Body of pancreas (tissue), 4 donors: Measurements from ENCODE around the gene CARD6.

Experiments
- POLR2A ChIP-seq, 3 donors: fragments of 450-650 bp; IDR thresholded peaks; one replicate each; pipeline ENCODE4 v1.6.1; 2016; ENCODE audit warnings: antibody characterized with exemption in 3 of 3, mild to moderate bottlenecking in 2 of 3
- TF ChIP-seq, protein P1 (sequence below), 7 experiments: fragments of 450-650 bp in 4 of 7; fragments of 200-600 bp in 3 of 7; sonication (generic) in 3 of 7; IDR thresholded peaks; one replicate each; pipeline ENCODE4 v1.5.1; 2016 to 2019; ENCODE audit warnings: antibody characterized with exemption in 7 of 7

- TF ChIP-seq POLR2A (IDR thresholded peaks at IDR 0.05): no peak
- TF ChIP-seq, protein P1, sequence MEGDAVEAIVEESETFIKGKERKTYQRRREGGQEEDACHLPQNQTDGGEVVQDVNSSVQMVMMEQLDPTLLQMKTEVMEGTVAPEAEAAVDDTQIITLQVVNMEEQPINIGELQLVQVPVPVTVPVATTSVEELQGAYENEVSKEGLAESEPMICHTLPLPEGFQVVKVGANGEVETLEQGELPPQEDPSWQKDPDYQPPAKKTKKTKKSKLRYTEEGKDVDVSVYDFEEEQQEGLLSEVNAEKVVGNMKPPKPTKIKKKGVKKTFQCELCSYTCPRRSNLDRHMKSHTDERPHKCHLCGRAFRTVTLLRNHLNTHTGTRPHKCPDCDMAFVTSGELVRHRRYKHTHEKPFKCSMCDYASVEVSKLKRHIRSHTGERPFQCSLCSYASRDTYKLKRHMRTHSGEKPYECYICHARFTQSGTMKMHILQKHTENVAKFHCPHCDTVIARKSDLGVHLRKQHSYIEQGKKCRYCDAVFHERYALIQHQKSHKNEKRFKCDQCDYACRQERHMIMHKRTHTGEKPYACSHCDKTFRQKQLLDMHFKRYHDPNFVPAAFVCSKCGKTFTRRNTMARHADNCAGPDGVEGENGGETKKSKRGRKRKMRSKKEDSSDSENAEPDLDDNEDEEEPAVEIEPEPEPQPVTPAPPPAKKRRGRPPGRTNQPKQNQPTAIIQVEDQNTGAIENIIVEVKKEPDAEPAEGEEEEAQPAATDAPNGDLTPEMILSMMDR (IDR thresholded peaks at IDR 0.05): no peak
These were observed 36.3 kb downstream of the CARD6 start for GRCh38 chr5:40877371-40877988.
